Heart left ventricle (tissue), 16 donors: ENCODE results near the gene PLEKHA6. TPM values are rescaled to one million over a fixed set of nuclear protein-coding genes. Genes with fewer than 3 reads are reported as not detected.

Experiments
- ATAC-seq, 4 donors: fragments of 200-7000 bp; cut with Tn5 transposase; one replicate each; pipeline ENCODE4 v1.9.1; 2020 to 2022; ENCODE audit warnings: moderate library complexity in 4 of 4, mild to moderate bottlenecking in 3 of 4, moderate number of reproducible peaks in 1 of 4
- DNase-seq, 5 donors: peaks; one replicate each; pipeline ENCODE4 v3.0.0-alpha.2; 2020
- H3K27ac ChIP-seq, 12 donors: fragments of 200-600 bp; sonication (generic) in 4 of 12; one replicate each; pipeline versions ENCODE4 v1.5.0 to v1.8.0; 2016 to 2022; ENCODE audit warnings: mild to moderate bottlenecking in 2 of 12
- H3K27me3 ChIP-seq, 9 donors: fragments of 200-600 bp; sonication (generic) in 2 of 9; one replicate each; pipeline versions ENCODE4 v1.5.1 to v1.8.0; 2016 to 2022; ENCODE audit warnings: mild to moderate bottlenecking in 3 of 9
- H3K36me3 ChIP-seq, 9 donors: fragments of 200-600 bp; sonication (generic) in 2 of 9; one replicate each; pipeline versions ENCODE4 v1.5.0 to v1.8.0; 2018 to 2022; ENCODE audit warnings: mild to moderate bottlenecking in 2 of 9
- H3K4me1 ChIP-seq, 12 donors: fragments of 200-600 bp; sonication (generic) in 4 of 12; one replicate each; pipeline versions ENCODE4 v1.5.0 to v1.8.0; 2016 to 2022; ENCODE audit warnings: mild to moderate bottlenecking in 3 of 12
- H3K4me3 ChIP-seq, 12 donors: fragments of 200-600 bp; sonication (generic) in 4 of 12; one replicate each; pipeline versions ENCODE4 v1.5.0 to v1.8.0; 2017 to 2022; ENCODE audit warnings: mild to moderate bottlenecking in 9 of 12, moderate library complexity in 4 of 12
- H3K9me3 ChIP-seq, 12 donors: fragments of 200-600 bp; sonication (generic) in 4 of 12; one replicate each; pipeline versions ENCODE4 v1.5.0 to v1.8.0; 2016 to 2022; ENCODE audit warnings: mild to moderate bottlenecking in 1 of 12
- POLR2A ChIP-seq, 2 donors: fragments of 450-650 bp; IDR thresholded peaks; one replicate each; pipeline ENCODE4 v1.6.1; 2017; ENCODE audit warnings: antibody characterized with exemption in 2 of 2, mild to moderate bottlenecking in 2 of 2, moderate library complexity in 2 of 2
- WGBS, 4 donors: extraction: QIAGEN DNeasy Blood & Tissue Kit in 2 of 4; methylation state at CpG; one replicate each; pipeline versions ENCODE4 v1.1.5 to v1.1.7; 2013 to 2018; 5-methylcytosine and 5-hydroxymethylcytosine counted together
- intact Hi-C, 10 donors: fragments of 100-400 bp; cut with DNase I; formaldehyde crosslinking; loops; one replicate each; pipeline versions ENCODE4 v1.11.1 to v1.14.2; 2022
- polyA plus RNA-seq, 2 donors: library from polyadenylated mRNA; stranded (reverse); fragments of 200-250 nt; gene quantifications; one replicate each; pipeline ENCODE4 v1.2.3, GENCODE V29; 2013
- total RNA-seq, 9 donors: library from RNA; depleted of rRNA in 2 of 9; stranded (reverse); fragments of >200 nt in 2 of 9; fragmentation: NEBNext Ultra II Directional in 3 of 9; extraction: Animal tissue kit (Norgen Biotek cat#: 25700) in 3 of 9; gene quantifications; one replicate each; pipeline versions ENCODE4 v1.1.0 to v1.2.4, GENCODE V29; 2016 to 2023
- TF ChIP-seq, protein P1 (sequence below), 12 donors: fragments of 200-600 bp; sonication (generic) in 4 of 12; IDR thresholded peaks; one replicate each; pipeline versions ENCODE4 v1.5.0 to v1.8.0; 2018 to 2022; ENCODE audit warnings: antibody characterized with exemption in 12 of 12, mild to moderate bottlenecking in 5 of 12
- donor health status: ischemic (EF 13 %, LVEDD 7.1; RV severe dilation, severe dysfunction).
- donor health status: healthy with polysubstance abuse.
- donor health status: DM: no; HTN: yes; CAD: no.
- donor health status: DM: no; HTN: no; CAD: no.
- donor health status: ischemic (EF 25% LVEDD 6.9; RV normal size, moderate dysfunction).
- donor health status: ischemic (EF 25% LVEDD 5.7; RV mildly dilated, moderate dysfunction).
- donor health status: healthy.
- donor health status: DM: yes; HTN: yes; CAD: no.
- donor health status: ischemic (EF 35%, LVEDD 5.7; RV mildly dilated, moderate dysfunction).
- donor health status: nonischemic (EF 11% LVEDD 7.7; RV severe dilation, severe dysfunction).
- donor health status: DM: yes; HTN: yes; CAD: no.
- donor health status: PGD.
- donor health status: ischemic (EF 29% LVEDD 5.4; RV normal size, mild dysfunction).
- donor health status: nonischemic (EF 23%, LVEDD 6.1; RV moderate dilation, normal function).

PLEKHA6 gene
- total and polyA plus RNA-seq, 11 donors, result 5.2 to 33.2 (median 18.9) TPM

DNA sequence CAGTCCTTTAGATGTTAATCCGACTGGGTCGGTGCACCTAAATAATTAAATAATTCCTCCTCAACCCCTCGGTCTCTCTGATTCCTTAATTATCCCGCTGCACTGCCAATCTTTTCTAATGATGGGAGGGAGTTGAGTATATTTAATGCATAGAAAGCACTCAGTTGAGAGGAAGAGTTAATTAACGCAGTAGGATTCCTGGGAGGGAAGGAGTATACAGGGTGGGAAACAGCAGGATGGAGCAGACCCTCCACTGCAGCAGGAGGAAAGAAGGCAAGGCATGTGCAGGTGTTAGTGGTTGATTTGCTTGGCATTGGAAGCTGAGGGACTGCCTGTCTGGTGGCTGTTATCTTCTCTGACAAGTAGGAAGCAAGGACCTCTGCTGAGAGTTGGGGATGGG is 183.7 kb downstream of the PLEKHA6 start:
- no peak for DNase-seq
- intact Hi-C loops, result no loop called here
- Histone ChIP-seq H3K27me3 (peaks cover 0 to 17% (median 0%) of the 10 kb centered on the region in 9 donors), H3K9me3 (no peaks in the 10 kb centered on the region), H3K4me3 (no peak overlapping the region), H3K4me1 (no peaks in the 10 kb centered on the region), H3K27ac (no peak overlapping the region), H3K36me3 (no peaks in the 10 kb centered on the region)
- WGBS, 4 donors, result 76 to 84% (median 83%) methylated on average over 5 of the region's 5 CpGs
- TF ChIP-seq POLR2A (IDR thresholded peaks at IDR 0.05), result no peak
- TF ChIP-seq, protein P1, sequence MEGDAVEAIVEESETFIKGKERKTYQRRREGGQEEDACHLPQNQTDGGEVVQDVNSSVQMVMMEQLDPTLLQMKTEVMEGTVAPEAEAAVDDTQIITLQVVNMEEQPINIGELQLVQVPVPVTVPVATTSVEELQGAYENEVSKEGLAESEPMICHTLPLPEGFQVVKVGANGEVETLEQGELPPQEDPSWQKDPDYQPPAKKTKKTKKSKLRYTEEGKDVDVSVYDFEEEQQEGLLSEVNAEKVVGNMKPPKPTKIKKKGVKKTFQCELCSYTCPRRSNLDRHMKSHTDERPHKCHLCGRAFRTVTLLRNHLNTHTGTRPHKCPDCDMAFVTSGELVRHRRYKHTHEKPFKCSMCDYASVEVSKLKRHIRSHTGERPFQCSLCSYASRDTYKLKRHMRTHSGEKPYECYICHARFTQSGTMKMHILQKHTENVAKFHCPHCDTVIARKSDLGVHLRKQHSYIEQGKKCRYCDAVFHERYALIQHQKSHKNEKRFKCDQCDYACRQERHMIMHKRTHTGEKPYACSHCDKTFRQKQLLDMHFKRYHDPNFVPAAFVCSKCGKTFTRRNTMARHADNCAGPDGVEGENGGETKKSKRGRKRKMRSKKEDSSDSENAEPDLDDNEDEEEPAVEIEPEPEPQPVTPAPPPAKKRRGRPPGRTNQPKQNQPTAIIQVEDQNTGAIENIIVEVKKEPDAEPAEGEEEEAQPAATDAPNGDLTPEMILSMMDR (IDR thresholded peaks at IDR 0.05), result no peak
- no peak for ATAC-seq

DNA sequence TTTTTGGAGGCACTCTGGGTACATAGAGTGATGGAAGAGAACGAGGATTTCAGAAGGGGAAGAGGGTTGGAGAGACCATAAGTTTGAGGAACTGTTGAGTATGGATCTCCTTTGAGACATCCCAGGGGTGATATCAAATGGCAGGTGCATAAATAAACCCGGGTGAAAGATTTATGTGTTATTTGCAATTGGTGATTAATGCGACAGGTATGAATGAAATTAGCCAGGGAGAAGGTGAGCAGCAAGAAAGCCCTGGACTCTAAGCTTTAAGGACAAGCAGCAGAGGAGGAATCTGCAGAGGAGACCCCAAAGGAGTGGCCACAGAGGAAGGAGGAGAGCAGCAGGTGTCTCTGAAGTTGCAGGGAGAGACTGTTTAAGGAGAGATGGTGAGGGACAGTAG is 184.8 kb downstream of the PLEKHA6 start:
- Histone ChIP-seq H3K27me3 (peaks cover 0 to 17% (median 0%) of the 10 kb centered on the region in 9 donors), H3K27ac (no peak overlapping the region), H3K4me1 (no peaks in the 10 kb centered on the region), H3K9me3 (peaks cover 0 to 9% (median 6%) of the 10 kb centered on the region in 12 donors), H3K4me3 (no peak overlapping the region), H3K36me3 (no peaks in the 10 kb centered on the region)
- DNase-seq (no peak), ATAC-seq (no peak)
- 68 to 89% (median 87%) methylated on average over 3 of the region's 3 CpGs for WGBS, 4 donors
- TF ChIP-seq, protein P1 (IDR thresholded peaks at IDR 0.05), result no peak
- no peak for TF ChIP-seq POLR2A (IDR thresholded peaks at IDR 0.05)
- intact Hi-C loops, result no loop called here

DNA sequence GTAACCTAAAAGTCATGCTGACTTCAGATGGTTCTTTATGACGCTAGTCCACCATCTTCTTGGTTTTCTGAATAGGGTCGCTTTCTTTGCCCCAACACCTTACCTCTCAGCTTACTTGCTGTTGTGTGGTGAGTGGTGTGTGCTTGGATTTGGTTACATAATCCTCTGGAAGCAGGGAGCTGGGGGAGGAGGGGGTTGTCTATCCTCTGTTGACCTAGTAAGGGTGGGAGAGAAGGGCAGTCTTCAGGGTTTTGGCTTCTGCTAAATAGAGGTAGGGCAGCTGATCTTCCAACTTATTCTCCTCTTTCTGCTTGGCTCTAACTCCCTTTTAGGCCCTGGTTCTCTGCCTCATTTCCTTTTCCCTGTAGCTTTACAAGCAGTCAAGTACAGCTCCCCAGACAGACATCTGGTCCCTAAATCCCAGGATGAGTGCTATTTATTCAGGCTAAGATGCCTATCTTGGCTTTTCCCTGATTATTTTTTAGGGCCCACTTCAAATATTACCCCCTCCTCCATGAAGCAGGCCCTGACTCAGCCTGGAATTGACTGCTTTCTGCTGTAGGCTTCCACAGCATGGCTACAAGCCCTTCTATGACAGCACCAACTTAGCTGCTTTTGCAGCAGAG is 187.2 kb downstream of the PLEKHA6 start:
- TF ChIP-seq, protein P1 (IDR thresholded peaks at IDR 0.05), result no peak
- 92 to 97% (median 96%) methylated on average over 2 of the region's 2 CpGs for WGBS, 4 donors
- peaks cover 0 to 23% (median 14%) of the 10 kb centered on the region in 12 donors for H3K9me3 ChIP-seq
- peaks cover 0 to 17% (median 0%) of the 10 kb centered on the region in 9 donors for H3K27me3 ChIP-seq
- no peak overlapping the region for H3K4me3 ChIP-seq
- H3K4me1 ChIP-seq, result no peaks in the 10 kb centered on the region
- H3K36me3 ChIP-seq, result no peaks in the 10 kb centered on the region
- ATAC-seq (no peak), DNase-seq (no peak)
- no peak overlapping the region for H3K27ac ChIP-seq
- intact Hi-C loops, result no loop called here

DNA sequence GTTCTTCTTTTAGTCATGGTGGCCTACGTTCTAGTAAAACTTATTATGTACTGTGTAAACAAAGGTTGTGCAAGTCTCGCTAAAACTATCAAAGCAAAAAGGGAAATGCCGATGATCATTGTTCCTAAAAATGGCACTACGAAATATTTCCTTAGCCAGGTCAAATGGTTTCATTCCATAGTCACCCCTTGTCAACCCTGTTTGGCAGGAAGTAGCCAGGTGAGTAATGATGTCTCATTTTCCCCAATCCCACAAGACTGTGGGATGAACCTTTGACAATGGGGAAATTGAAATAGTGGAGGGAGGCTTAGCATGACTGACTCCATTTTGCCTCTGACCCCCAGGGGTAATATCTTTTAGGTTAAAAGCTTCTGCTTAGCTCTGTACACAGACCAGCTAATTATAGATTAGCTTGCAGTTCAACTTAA is 188.0 kb downstream of the PLEKHA6 start:
- Histone ChIP-seq H3K27ac (no peak overlapping the region), H3K27me3 (peaks cover 0 to 13% (median 3%) of the 10 kb centered on the region in 9 donors), H3K4me1 (no peaks in the 10 kb centered on the region), H3K36me3 (no peaks in the 10 kb centered on the region), H3K4me3 (no peak overlapping the region), H3K9me3 (peaks cover 0 to 23% (median 14%) of the 10 kb centered on the region in 12 donors)
- TF ChIP-seq, protein P1 (IDR thresholded peaks at IDR 0.05), result no peak
- TF ChIP-seq POLR2A (IDR thresholded peaks at IDR 0.05), result no peak
- DNase-seq, result no peak
- ATAC-seq, result no peak
- 57 to 64% (median 60%) methylated on average over 4 of the region's 4 CpGs for WGBS, 4 donors
- intact Hi-C loops, result no loop called here
